ENCODE measurements around the gene GAK. TPM values are rescaled to one million over a fixed set of nuclear protein-coding genes. Genes with fewer than 3 reads are reported as not detected.
"Not testable (repeated sequence)": the region's sequence is repeated elsewhere in the genome, so short reads cannot be mapped to it uniquely, and the experiment has no call there.

The GAK gene
- total RNA-seq, 1 donor from 2014 or later = 138 TPM

GRCh38 chr4:925771-926500, 6.2 kb downstream of the GAK start:
- no peak overlapping the region for H3K27ac ChIP-seq
- H3K9me3 ChIP-seq = no peaks in the 10 kb centered on the region
- ATAC-seq (no peak), DNase-seq (peak; percentile 55)
- peaks cover 21% of the 10 kb centered on the region for H3K4me1 ChIP-seq
- H3K4me3 ChIP-seq = no peak overlapping the region
- no peaks in the 10 kb centered on the region for H3K27me3 ChIP-seq
- intact Hi-C loops (cut with DNase I) = no loop called here
- no peak for TF ChIP-seq CTCF (IDR thresholded peaks at IDR 0.05)
- peaks cover 5% of the 10 kb centered on the region for H3K36me3 ChIP-seq

- Histone ChIP-seq H3K4me3 (no peak overlapping the region), H3K9me3 (no peaks in the 10 kb centered on the region), H3K36me3 (peaks cover 5% of the 10 kb centered on the region), H3K27me3 (no peaks in the 10 kb centered on the region), H3K4me1 (peaks cover 13% of the 10 kb centered on the region), H3K27ac (no peak overlapping the region)
- no peak for TF ChIP-seq CTCF (IDR thresholded peaks at IDR 0.05)
- no peak for ATAC-seq
- DNase-seq = peak; percentile 23
- intact Hi-C loops (cut with DNase I) = no loop called here
Observed at GRCh38 chr4:925171-925570, 6.9 kb downstream of the GAK start.

GRCh38 chr4:924107-925096, 7.7 kb downstream of the GAK start:
- peaks cover 6% of the 10 kb centered on the region for H3K4me1 ChIP-seq
- H3K27me3 ChIP-seq = no peaks in the 10 kb centered on the region
- ATAC-seq (peak; percentile 46), DNase-seq (peak; percentile 51)
- intact Hi-C loops (cut with DNase I) = no loop called here
- no peak for TF ChIP-seq CTCF (IDR thresholded peaks at IDR 0.05)
- H3K36me3 ChIP-seq = peaks cover 5% of the 10 kb centered on the region
- H3K4me3 ChIP-seq = no peak overlapping the region
- H3K9me3 ChIP-seq = no peaks in the 10 kb centered on the region
- H3K27ac ChIP-seq = no peak overlapping the region

GRCh38 chr4:921830-922331, 10.2 kb downstream of the GAK start:
- peaks cover 5% of the 10 kb centered on the region for H3K36me3 ChIP-seq
- intact Hi-C loops (cut with DNase I) = no loop called here
- H3K9me3 ChIP-seq = no peaks in the 10 kb centered on the region
- H3K27ac ChIP-seq = no peak overlapping the region
- H3K27me3 ChIP-seq = no peaks in the 10 kb centered on the region
- H3K4me1 ChIP-seq = peaks cover 2% of the 10 kb centered on the region
- DNase-seq = peak; percentile 37
- no peak for ATAC-seq
- no peak overlapping the region for H3K4me3 ChIP-seq
- TF ChIP-seq CTCF (IDR thresholded peaks at IDR 0.05) = no peak

GRCh38 chr4:919004-919680, 13.0 kb downstream of the GAK start:
- intact Hi-C loops (cut with DNase I); H3K4me3 ChIP-seq; H3K36me3 ChIP-seq; H3K27me3 ChIP-seq; H3K27ac ChIP-seq; H3K9me3 ChIP-seq; ATAC-seq: not testable (repeated sequence)
- H3K4me1 ChIP-seq = peaks cover 16% of the 10 kb centered on the region
- peak; percentile 57 for DNase-seq

GRCh38 chr4:918591-918990, 13.5 kb downstream of the GAK start:
- H3K9me3 ChIP-seq; H3K4me3 ChIP-seq; H3K36me3 ChIP-seq; H3K27ac ChIP-seq; intact Hi-C loops (cut with DNase I); ATAC-seq; H3K27me3 ChIP-seq: not testable (repeated sequence)
- H3K4me1 ChIP-seq = peaks cover 16% of the 10 kb centered on the region
- DNase-seq = peak; percentile 4

Data from upper lobe of right lung (tissue), 1 donor.